ENCODE data around the gene PLRG1.
"Not testable (repeated sequence)": the region's sequence is repeated elsewhere in the genome, so short reads cannot be mapped to it uniquely, and the experiment has no call there.

The PLRG1 gene

DNA sequence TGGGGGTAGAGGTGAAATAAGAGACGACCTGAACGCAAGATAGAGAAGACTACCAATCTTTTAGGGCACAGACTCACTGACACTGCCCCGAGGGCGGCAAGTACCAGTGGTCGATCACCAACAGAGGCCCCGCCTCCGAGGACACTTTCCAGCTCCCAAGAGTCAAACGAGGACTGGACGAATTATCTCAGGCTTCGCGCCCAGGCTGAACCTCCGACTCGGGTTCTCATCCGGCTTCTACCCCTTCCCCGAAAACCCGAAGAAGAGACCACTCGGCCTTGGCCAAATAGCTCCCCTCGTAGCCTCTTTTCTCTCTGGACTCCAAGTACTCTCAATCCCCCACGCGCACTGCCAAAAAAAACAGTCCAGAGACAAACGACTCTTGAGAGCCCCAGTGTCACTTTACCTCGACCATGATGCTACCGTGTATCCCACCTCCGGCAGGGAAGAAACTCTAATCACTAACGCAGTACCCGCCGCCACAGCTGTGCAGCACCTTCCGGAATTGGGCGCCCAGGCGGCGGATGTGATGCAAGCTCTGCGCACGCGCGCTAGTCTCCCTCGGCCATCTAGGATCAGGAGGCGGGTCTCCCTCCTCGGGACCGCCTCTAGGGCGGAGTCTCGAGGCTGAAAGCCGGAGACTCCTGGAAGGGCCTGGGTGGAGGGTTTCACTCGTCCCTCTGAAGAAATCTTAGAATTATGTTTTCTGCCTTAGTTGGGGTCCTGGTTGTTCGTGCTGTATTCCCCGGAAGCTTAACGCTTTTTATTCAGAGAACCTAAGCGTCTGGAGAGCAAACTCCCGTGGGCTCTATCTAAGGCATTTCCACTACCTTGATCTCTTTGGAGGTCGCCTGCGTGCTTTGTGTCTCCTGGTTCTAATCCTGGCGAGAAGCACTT, at the start of gene PLRG1:
TSS of gene PLRG1 (minus strand) at position 507 of the 897 bp plus-strand sequence. CDS start at position 415, 92 bp downstream.
- peak; percentile 83 to 94 for DNase-seq (ENCODE audit: low read depth in 2 of 2, low spot score in 1 of 2)

DNA sequence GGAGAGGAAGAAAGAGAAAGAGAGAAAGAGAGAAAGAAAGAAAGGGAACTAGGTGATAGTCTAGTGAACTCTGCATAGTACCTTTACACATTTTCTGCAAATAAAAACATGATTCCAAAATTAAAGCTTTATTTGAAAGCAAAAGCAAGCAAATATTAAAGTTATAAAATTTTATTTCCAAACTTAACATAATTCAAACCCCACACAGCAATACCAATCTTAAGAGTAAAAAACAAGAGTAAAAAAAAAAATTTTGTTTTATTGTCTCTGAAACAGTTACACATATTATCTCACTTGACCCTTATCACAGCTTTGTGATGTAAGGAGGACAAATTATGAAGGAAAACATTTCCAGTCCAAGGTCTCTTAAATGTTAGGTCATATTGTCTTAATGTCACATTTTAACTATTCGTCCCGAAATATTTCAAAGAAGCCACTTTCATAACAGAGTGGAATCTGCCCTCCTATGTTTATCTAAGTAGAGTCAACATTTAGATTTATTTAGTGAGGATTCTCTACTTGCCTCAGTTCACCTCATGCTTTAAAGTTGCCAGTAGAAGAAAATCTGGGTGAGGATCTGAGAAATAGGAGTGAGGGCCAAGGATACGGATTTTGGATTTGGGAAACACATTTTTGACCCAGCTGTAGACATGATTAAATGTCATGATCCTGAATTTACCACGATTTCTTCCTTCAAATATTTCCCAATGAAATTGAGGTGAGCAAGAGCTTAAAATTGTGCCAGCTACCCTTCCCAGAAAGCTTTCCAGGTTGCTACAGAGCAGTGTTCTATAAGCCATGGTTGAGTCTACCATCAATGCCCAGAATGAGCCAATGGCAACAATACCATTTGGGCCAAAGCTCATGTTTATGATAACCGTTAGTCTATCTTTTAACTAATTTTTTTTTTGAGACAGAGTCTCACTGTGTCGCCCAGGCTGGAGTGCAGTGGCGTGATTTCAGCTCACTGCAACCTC, 47.9 kb upstream of the PLRG1 start:
- no peak for DNase-seq (ENCODE audit: low read depth in 2 of 2, low spot score in 1 of 2)

DNA sequence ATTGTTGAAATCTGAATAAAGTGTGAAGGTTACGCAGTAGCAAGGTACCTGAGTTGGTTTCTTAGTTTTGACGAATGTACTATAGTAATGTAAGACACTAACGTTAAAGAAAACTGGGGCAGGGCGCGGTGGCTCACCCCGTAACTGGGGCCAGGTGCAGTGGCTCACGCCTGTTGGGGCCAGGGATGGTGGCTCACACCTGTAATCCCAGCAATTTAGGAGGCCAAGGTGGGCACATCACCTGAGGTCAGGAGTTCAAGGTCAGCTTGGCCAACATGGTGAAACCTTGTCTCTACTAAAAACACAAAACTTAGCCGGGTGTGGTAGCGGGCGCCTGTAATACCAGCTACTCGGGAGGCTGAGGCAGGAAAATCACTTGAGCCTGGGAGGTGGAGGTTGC, 47.1 kb upstream of the PLRG1 start:
- DNase-seq (ENCODE audit: low read depth in 2 of 2, low spot score in 1 of 2) = not testable (repeated sequence)

DNA sequence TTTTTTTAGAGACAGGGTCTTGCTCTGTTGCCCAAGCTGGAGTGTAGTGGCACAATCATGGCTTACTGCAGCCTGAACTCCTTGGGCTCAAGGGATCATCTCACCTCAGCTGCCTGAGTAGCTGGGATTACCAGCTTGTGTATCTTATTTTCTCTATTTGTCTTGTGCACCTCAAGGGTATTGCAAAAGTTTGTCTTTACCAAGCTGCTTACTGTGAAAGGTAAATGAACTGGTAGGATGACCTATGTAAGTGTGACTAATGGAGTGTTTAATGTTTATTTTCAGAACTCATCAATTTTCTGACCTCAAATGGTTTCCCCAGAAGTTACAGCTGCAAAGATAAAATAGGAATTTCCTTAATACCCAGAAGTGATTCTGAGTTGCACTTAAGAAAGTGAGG, 45.6 kb upstream of the PLRG1 start:
- no peak for DNase-seq (ENCODE audit: low read depth in 2 of 2, low spot score in 1 of 2)

DNA sequence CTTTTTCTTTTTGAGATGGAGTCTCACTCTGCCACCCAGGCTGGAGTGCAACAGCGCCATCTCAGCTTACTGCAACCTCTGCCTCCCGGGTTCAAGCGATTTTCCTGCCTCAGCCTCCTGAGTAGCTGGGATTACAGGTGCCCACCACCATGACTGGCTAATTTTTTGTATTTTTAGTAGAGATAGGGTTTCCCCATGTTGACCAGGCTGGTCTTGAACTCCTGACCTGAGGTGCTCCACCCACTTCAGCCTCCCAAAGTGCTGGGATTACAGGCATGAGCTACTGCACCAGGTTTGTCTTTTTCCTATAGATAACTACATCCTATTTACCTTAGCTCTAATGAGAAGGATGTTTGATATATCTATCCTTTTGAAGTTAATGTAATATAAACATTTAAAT, 44.1 kb upstream of the PLRG1 start:
- DNase-seq (ENCODE audit: low read depth in 2 of 2, low spot score in 1 of 2) = not testable (repeated sequence)

DNA sequence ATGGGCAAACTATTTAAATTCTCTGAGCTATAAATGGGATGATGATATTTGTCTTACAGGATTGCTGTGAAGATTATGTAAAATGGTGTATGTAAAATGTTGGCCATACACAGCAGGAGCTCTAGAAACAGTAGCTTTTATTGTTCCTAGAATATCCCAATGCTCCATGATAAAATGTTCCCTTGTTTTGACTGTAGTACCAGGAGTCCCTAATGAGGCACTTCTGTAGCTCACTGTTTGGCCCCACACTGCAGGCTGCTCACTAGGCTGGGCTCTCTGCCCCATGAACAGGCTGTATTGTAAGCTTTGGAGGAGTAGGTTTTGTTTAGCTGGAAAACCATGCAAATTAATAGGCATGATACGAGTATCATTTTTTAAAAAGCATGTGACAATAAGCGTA, 43.7 kb upstream of the PLRG1 start:
- no peak for DNase-seq (ENCODE audit: low read depth in 2 of 2, low spot score in 1 of 2)

DNA sequence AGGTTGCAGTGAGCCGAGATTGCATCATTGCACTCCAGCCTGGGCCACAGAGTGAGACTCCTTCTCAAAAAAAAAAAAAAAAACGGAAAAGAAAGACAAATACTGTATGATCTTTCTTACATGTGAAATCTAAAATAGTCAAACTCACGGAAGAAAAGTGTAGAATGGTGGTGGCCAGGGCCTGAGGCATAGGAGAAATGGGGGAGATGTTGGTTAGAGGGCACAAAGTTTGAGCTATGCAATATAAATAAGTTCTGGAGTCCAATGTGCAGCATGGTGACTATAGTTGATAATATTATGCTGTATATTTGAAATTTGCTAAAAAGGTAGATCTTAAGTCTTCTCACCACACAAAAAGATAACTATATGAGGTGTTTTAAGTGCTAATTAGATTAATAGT, 41.7 kb upstream of the PLRG1 start:
- no peak for DNase-seq (ENCODE audit: low read depth in 2 of 2, low spot score in 1 of 2)

DNA sequence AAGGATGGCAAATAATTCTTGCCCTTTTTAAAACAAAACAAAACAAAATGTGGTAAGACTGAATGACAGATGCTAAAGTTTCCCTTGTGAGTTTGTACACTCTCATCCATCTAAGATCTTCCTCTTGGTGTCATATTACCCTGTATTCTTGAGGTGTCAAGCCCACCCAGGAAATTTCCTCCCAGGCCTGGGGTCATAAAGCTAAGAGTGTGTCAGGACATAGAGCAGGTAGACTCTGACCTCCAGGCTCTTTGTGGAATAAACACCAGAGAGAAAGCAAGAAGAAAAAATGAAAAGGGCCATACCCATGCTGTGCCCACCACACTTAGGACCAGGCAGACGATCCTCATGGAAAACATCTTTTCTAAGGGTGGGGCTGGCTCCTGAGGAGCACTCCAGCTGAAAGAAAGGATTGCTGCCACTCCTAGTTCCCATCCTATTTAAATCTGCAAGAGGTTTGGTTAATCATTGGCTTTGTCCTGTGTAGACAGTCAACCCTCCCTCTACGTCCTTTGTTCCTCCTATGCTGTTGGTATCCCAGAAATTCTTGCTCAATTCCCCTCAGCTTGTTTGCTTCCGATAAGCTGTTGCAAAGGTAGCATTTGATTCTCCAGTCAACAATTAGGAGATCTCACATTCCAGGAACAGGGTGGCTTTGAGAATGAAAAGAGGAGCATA, 40.3 kb upstream of the PLRG1 start, which contains the start of gene FGA:
TSS of gene FGA (minus strand) at position 414 of the 678 bp plus-strand sequence. CDS start at position 359, 55 bp downstream.
- DNase-seq (ENCODE audit: low read depth in 2 of 2, low spot score in 1 of 2) = no peak

DNA sequence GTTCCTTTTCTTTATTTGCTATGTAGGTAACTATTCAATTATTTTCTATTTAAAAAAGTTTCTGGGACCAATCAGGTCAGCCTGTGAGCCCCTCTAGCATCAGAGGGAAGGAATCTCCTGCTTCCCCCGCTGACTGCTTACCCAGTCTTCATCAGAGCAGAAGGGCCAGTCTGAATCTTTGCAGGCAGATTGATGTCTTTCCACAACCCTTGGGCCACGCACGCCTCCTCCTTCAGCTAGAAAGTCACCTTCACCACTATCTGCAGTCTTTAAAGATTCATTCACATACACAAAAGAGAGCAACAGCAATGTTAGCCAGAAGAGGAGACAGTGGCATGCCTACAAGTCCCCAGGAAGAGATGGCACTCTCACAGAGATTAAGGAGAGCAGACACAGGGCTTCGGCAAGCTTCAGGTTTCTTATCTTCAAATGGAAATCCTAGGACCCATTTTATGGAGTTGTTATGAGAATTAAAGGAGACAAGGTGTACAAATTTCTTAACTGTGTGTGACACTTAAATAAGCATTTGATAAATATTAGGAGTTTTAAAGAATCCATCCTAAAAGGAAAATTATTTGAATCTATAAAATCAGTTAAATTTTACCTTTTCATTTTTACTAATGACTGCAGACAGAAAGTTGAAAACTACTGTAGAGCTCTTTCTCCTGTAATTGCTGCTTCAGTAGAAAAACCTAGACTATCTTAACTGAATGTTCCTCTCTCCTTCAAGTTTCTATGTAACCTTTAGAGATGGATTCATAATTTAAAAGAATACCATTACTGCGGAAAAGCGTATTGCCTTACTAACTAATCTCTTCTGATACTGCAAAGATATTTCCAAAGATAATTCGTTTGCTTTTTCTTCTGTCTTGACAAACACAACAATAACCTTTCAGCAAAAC, 39.3 kb upstream of the PLRG1 start:
- no peak for DNase-seq (ENCODE audit: low read depth in 2 of 2, low spot score in 1 of 2)

DNA sequence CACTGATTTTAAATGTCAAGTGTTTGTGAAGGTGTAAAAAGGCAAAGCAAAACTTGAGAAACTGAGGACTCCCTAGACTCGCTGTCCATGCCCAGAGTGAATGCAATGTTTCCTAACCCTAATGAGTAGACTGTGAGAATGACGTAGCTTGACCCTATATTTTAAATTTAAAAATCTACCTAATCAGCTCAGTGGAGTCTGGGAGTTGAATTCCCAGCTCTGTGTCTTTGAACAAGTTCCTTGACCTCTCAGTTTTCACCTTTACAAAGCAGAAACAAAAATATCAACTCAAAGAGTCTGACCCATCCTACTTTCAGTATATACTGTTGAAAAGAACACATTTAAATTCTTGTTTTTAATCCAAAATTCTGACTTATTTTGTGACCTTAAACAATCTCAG, 38.0 kb upstream of the PLRG1 start:
- no peak for DNase-seq (ENCODE audit: low read depth in 2 of 2, low spot score in 1 of 2)

DNA sequence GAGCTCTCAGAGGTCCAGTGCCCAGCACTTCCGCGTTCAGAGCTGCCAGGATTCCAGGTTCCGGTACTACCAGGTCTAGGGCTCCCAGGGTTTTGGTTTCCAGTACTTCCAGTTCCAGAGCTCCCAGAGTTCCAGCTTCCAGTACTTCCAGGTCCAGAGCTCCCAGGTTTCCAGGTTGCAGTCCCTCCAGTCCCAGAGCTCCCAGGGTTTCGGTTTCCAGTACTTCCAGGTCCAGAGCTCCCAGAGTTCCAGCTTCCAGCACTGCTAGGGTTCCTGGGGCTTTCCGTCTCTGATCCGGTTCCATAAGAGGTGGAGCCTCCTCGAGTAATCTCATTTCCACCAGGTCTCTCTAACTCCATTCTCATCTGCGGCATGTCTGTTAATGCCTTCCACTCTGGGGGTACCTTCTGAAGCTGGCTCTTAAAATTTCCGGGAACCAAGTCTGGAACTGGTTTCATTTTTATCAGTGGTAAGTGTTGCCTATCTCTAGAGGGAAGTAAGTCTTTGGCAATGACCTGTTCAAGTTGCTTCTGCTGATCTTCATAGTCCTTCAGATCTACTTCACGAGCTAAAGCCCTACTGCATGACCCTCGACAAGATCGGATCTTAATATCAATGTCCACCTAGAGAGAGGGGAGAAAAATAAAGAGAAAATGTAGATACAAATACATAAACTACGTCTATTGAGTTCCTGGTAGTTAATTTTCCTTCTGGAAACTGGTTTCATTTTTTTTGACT, 36.3 kb upstream of the PLRG1 start:
- DNase-seq (ENCODE audit: low read depth in 2 of 2, low spot score in 1 of 2) = no peak

DNA sequence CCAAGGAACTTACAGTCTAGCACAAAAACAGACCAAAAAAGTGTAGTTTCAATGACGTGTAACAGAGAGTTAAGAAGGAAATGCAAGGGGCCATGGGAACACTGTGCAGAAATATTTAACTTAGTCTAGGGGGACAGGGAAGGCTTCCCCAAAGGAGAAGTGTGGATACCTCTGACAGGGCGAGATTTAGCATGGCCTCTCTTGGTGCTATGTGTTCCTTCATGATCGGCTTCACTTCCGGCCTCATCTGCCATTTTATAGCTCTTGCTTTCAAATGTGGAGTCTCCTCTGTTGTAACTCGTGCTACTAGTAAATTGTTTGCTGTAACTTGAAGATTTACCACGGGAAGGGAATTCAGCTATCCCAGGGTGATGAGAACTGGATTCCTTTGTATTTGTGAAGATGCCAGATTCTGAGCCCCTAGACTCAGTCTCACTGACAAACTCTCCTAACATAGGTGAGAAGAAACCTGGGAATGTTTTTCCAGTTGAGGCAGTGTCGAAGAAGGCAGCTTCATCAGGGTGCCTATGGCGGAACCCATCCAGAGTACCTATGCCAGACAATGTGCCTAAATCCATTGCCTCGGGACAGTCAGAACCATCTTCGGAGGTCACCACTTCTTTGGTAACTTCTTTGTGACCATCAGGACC, 35.3 kb upstream of the PLRG1 start:
- DNase-seq (ENCODE audit: low read depth in 2 of 2, low spot score in 1 of 2) = no peak

DNA sequence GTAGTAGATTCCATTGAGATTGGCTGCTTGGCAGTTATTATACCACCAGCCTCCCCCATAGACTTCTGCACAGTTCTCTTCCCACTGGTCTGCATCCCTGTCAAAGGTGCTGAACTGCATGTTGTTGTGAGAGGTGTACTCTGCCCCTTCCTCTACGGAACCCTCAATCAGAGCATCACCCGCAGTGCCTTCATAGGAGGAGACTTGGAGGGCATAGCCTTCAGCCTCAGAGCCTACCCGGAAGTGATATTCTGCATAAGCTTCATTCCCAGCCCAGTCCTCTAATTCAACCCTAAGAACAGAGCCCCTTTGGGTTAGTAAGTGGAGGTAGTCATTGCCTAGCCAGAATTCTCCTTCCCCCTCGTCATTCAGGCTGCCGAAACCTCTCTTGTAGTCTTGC, 34.1 kb upstream of the PLRG1 start:
- no peak for DNase-seq (ENCODE audit: low read depth in 2 of 2, low spot score in 1 of 2)

DNA sequence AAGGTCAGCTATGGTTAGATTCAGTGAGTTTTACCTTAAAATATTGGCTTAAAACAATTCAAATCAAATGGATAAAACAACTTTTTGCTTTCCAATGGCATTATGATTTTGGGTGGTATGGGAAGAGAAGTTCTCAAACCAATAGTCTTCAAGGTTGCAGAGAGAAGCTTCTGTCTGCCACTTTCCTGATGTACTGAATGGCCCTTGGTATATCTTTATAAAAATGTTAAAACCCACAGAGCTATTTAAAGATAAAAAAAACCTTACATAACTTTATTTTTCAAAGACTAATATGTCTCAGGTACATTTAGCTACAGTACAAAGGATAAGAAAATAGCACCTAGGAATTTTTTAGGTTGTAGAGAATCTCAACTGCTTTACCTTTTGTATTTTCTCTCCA, 33.5 kb upstream of the PLRG1 start:
- DNase-seq (ENCODE audit: low read depth in 2 of 2, low spot score in 1 of 2) = no peak

DNA sequence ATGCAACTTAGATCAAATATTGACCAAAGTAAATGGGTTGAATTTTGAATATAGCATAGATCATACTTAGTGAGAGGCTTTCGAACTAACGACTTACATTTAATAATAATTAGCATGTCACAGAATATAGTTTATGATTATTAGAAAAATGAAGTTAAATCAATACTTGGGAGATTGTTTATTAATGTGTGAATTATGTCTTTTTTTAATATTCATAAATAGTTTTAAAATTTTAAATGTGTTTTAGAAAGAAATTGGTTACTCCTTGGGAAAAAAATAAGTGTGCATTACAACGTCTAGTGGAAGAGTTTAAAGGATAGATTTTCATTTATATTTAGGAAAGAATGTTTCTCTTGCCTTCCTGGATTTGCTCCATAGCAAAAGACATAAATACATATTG, 33.0 kb upstream of the PLRG1 start:
- no peak for DNase-seq (ENCODE audit: low read depth in 2 of 2, low spot score in 1 of 2)

DNA sequence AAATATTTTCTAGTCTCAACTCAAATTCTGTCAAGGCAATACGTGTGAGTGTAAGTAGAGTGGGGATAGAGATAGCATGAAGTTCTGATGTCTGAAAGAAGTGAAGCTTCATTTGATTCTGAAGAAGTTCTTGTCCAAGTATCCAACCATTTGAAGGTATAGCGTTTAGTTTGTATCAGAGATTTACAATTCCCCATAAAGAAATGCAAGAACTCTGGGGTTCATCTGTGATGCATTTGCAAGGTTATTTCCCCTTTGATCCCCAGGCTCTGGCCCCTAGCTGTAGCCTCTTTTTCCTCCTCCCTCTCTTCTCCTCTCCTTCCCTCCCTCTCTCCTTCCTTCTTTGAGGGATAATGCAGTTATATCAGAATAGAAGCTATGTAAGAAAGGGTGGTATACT, 32.5 kb upstream of the PLRG1 start:
- DNase-seq (ENCODE audit: low read depth in 2 of 2, low spot score in 1 of 2) = no peak

DNA sequence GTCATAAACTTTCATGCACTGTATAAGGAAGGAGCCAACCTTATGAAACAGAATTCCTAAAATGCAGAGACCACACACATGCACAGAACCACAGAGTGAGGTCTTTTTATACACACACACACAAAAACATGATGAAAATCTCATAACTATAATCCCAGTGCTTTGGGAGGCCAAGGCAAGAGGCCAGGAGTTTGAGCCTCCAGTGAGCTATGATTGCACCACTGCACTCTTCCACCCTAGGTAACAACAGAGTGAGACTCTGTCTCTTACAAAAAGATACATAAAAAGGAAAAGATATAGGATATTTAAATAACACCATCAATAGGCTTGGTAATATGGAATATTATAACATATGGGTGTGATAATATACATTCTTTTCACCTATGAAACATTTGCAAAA, 29.7 kb upstream of the PLRG1 start:
- DNase-seq (ENCODE audit: low read depth in 2 of 2, low spot score in 1 of 2) = no peak

DNA sequence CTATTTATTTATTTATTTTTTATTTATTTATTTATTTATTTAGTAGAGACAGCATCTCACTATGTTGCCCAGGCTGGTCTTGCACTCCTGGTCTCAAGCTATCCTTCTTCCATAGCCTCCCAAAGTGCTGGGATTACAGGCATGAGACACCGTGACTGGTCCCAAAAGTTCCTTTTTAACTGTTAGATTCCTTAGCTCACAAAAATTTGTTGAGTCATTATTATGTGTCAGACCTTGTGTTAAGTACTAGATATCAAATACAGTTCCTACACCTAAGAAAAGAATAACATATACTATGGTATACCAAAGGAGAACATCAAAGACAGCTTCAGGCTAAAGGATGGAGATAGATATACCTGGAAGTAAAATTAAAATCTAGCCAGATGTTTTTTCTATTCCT, 28.7 kb upstream of the PLRG1 start:
- DNase-seq (ENCODE audit: low read depth in 2 of 2, low spot score in 1 of 2) = no peak

DNA sequence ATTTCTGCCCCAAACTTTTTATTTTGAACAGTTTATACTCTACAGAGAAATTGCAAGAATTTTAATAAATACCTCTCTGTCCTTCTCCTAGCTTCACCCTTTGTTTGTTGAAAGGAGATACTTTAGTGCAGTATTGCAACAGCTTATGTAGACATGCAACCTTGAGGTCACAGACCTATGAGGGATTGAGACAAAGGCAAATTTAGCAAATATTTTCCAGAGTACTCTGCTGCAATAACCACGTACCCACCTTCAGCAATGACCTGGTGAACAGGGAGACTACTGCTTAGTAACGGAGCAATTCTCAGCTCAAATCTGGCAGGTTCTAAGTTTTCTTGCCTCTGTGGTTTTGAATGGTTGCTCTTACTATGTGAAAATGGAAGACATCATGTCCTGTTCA, 27.1 kb upstream of the PLRG1 start:
- DNase-seq (ENCODE audit: low read depth in 2 of 2, low spot score in 1 of 2) = no peak

Measured in stimulated activated CD8-positive, alpha-beta memory T cell treated with anti-CD3 and anti-CD28 coated beads, Interleukin-4, amount 100 ng/mL, for 1 hour (primary cell).